GM18520 (cell line): Measurements from ENCODE around the gene HOXA3.

Source experiments
- ATAC-seq: cut with Tn5 transposase; IDR thresholded peaks from one replicate; pipeline ENCODE4 v1.9.1; 2021; ENCODE audit not compliant: unreplicated experiment

The HOXA3 gene

DNA sequence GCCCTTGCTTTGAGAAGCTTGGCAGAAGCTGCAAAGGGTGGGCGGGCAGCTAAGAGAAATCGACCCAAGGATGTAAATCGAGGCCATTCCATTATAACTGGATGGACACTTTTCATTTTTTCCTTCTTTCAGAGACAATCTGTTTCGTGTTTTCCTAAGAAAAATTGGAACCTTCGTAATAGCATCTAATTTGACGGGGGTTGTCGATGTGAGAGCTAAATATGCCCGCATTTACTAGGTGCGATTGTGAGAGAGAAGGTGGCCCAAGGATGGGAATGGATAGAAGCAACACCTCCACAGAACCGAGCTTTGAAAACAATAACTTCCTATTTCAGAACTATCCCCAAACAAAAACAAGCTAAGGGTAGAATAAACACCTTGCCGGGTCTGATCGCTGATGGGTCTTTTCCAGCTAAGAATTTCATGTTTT, 21.0 kb downstream of the HOXA3 start:
- no peak for ATAC-seq

DNA sequence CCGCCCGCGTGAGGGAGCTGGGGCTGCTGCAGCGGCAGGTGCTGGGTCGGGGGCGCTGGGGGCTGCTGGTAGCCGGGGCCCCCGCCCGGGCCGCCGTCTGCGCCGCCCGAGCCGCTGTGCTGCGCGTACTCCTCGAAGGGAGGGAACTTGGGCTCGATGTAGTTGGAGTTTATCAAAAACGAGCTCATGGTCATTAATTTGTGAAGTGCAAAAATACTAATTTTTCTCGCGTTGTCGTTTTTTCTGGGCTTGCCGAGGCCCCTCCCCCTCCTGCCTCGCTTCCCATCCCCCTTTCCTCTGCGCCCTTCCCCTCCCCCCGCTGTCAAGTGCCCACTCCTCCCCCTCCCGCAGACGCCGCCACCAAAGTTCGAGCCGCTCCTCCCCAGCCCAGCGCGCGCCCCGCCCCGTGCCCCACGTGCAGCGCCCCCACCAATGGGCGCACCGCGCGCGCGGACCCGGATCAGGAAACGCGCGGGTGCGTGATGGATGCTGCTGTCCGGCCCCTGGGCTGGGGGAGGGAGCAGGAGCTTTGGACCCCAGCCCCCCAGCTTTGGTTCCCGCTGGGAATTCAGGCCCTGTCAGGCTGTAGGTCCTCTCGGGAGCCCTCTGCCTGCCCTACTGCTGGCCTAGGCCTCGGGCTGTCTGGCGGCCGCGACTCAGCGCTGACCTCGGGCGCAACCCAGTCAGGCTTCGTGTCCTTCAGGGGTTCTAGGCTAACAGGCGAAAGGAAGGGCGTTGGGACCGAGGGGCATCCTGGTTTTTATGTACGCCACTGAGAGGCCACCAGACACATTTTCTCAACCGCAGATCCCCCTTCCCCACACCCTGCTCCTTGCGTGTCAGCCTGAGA, 21.6 kb downstream of the HOXA3 start, which contains the start of gene HOXA4:
TSS of gene HOXA4 (minus strand) at position 218 of the 850 bp plus-strand sequence. CDS start at position 194, 24 bp downstream.
- no peak for ATAC-seq

DNA sequence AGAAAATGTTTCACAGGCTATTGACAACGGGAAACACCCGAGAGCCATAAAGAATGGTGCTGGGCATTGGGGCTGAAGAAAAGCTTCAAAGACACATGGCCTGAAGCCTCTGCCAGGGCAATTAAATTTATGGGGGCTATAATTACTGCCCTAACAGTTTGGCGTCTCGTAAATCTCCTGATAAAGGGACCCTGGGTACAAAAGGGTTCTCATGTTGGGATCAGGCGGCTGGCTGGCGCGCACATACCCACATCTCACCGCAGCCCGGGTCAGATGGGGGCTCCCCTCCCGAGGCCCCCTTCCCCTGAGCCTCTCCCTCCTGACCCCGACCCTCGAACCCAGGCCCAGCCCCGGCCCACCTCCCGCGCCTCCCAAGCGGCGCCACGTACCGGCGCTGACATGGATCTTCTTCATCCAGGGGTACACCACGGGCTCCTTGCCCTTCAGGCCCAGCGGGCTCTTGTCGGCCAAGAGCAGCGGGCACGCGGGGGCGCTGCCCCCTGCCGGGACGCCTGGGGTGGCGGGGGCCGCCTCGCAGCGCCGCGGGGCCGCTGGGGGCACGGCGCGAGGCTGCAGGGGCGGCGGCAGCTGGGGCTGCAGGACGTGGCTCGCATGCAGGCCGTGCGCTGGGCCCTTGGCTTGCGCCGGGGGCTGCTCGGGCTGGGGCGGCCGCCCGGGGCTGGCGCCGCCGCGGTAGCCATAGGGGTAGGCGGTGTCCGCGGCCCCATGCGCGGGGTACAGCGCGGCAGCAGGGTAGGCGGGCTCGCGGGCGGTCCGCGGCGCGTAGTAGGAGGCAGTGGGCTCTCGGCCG, 22.4 kb downstream of the HOXA3 start:
- ATAC-seq = no peak

DNA sequence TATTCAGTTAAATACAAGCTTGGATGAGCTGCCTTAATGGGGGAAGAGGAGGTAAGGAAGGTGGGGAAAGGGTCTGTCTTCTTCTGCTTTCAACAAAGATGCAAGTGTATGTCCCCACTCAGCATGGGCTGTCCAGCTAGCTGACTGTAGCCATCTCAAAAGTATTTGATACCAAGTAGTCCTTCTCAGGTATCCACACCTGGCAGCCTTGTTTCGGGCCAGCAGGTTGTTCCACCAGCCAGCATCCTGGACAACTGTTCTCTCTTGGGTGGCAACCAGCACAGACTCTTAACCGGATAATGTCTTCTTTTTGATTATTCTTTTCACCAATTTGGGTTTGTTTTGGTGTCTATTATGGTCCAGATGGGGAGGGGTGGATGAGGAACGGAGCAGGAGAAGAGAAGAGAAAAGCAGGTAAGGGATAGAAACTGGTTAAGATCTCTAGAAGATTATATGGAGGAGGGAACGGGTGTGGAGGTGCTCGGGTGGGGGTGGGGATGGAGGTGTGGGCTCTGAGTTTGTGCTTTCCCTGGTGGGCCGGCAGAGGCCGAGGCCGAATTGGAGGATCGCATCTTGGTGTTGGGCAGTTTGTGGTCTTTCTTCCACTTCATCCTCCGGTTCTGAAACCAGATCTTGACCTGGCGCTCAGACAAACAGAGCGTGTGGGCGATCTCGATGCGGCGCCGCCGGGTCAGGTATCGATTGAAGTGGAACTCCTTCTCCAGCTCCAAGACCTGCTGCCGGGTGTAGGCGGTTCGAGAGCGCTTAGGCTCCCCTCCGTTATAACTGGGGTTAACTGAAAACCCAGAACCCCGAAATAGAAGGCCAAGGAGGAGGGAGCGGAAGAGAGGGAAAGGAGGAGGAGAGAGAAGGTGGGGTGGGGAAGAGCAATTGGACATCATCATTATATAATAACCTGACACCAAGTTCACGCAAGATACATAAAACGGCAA, 23.3 kb downstream of the HOXA3 start:
- ATAC-seq = no peak

DNA sequence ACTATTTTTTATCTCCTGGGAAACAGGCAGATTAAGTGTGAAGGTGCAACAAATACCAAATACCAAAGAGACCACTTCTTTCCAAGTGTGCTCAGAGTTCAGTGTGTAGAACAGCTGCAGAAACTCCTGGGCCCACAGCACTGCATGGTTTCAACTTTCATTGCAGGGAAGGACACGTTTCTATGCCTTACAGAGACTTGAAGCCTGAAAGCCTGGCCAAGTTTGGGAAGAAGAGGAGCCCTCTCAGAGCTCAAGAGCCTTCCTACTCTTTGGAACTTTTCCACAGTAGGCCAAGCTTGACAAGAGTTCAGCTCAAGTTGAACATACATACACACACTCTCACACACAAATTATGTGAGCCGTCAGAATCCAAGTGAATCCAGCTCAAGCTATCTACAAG, 24.3 kb downstream of the HOXA3 start:
- no peak for ATAC-seq

DNA sequence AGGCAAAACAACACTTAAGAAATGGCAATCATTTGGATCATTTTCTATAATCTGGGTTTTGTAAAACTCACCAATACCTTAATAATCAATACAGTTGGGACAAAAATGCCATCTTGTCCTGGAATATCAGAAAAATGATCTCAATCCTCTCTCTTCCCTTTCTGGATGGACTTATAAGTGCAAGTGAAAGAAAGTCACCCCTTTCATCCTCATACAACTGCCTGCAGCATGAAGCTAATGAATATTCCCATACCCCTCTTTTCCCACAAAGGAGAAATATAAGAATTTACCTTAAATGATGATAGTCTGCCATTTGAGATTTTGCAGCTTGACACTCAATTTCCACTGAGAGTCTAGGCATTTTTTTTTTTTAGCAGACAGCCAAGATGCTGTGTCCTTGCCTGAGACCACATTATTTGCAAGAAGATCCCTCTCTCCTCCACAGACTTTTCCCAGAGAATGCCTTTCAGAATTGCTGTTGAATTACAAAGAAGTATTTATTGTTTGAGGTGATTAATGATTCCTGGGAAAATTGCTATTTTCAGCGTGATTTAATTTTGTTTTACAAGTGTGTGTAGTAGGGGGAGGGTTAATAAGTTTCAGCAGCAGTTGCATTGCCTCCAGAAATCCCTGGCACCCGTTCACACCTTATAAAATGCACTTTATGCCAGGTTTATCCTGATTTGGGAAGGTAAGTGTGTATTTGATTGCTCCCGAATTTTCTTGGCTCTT, 25.6 kb downstream of the HOXA3 start:
- ATAC-seq = no peak

DNA sequence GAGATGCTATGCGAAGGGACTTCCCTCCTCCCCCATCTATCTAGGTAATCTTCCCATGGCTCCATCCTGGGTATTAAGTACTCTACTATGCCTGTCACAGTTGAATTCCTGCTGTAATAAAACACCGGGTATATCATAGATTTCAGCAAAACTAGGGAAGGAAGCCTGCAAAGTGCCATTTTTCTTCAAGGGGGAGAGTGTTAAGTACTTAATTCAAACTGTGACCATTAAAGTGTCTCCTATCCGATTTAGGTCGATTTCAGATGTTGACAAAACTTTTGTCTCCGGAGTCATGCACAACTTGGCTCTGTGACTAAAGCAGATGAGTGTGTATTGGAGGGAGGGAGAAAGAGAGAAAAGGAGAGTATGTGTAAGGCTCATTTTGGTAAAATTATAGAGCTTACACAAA, 26.4 kb downstream of the HOXA3 start:
- ATAC-seq = no peak

DNA sequence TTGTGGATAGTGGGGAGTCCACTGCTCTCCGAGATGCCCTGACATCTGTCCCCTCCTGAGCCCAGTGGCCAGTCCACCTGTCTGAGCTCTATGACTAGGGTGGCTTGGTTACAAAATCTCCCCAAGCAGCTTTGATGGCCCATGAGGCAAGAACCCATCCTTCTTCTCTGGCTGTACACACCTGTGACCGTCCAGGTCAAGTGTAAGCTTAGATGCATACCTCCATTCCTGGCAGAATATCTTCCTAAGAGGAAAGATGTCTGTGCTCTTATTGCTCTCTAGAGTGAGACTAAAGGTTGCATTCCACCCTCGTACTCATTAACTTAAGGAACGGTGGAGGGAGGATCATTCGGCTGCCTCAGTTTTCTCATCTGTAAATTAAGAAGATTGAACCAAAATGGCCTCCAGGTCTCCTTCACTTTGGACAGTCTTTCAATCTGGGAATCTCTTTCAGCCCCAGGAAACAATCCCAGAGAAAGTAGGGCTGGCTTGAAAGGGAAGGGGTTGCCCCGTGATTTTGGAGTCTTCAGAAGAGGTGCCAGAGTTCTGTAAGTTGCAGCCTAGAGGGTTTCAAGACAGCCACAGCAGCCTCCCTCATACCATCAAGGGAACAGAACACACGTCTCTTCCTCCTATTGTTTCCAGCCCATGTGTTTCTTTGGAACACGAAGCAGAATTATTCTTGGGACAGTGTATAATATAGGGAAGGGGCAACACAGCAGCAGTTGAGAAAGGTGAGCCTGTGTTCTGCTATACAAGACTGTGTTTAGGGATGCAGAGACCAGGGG, 27.3 kb downstream of the HOXA3 start:
- ATAC-seq = no peak

DNA sequence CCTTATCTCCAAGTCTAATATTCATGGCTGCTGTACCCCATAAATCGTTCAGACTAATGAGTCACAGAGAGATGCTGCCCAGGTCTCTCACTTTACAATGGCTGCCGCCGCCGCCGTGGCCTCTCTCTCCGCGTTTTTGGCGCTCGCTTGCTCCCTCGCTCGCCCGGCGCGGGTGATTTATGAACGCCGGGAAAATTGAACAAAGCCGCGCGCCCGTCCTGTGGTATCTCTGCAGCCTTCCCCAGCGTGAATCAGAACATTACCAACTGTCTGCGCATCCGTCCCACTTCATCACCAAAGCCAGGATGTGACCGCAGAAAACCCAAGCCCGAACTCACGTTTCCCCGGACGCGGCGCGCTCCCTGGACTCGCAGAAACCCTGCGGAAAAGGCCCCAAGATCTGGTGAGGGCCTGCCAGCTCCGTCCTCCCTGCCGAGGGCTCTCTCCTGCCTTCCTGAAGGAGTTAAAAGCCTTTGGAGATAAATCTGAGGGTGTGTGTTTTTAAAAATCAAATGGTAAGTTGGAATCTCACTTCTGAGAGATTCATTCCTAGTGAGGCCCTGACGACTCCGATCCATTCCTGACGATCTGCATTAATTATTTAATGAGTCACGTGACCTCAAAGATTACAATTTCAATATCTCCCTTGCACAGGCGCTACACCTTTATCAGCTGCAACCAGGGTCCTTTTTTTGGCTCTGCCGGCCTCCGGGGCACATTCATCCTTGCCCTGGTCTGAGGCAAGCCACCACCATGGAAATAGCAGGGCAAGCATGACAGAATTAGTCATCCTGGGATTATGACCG, 28.1 kb downstream of the HOXA3 start:
- no peak for ATAC-seq

DNA sequence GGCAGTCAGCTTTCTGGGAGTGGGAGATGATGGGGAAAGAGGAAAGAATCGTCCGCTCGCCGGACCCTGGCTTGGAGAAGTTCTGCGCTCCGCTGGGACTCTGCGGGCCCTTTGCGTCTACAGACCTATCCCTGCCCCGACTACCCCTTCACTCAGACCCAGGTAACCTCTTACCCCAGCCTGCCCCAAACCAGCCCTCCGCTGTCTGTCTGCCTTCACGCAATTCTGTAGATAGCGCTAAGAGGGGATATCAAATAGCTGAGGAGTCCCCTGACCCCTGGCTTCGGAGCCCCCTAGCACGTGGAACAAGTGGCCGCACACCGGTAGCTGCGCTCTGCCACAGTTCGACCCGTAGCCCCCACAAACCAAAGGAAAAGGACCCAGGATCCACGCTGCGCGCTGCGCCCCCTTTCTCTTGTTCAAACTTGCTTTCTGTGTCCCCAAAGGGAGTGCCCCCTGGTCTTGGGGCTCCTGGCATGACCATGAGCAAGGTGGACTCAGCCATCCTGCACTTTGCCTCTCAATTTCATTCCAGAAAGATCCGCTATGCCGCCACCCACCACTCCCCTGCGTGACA, 28.8 kb downstream of the HOXA3 start:
- ATAC-seq = no peak

DNA sequence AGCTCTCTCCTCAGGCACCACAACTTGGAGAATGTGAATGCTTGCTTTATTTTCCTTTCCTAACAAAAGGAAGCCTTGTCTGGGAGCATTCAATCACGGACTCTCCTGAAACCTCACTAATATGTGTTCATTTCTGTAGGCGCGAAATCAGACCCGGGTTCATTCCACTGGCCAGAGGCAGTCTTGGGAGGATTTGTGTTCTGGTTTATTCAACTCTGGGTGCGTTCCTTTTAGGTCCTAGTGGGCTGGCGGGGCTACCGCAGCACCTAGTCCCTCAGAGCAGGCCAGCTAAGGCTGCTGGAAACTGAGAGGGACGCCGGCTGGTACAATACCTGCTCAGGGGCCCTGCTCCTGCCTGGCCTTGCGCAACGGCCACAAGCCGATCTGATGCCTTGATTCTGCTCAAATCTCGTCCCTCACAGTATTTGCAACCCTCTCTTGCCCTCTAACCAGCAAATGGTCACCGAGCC, 29.3 kb downstream of the HOXA3 start:
- no peak for ATAC-seq

DNA sequence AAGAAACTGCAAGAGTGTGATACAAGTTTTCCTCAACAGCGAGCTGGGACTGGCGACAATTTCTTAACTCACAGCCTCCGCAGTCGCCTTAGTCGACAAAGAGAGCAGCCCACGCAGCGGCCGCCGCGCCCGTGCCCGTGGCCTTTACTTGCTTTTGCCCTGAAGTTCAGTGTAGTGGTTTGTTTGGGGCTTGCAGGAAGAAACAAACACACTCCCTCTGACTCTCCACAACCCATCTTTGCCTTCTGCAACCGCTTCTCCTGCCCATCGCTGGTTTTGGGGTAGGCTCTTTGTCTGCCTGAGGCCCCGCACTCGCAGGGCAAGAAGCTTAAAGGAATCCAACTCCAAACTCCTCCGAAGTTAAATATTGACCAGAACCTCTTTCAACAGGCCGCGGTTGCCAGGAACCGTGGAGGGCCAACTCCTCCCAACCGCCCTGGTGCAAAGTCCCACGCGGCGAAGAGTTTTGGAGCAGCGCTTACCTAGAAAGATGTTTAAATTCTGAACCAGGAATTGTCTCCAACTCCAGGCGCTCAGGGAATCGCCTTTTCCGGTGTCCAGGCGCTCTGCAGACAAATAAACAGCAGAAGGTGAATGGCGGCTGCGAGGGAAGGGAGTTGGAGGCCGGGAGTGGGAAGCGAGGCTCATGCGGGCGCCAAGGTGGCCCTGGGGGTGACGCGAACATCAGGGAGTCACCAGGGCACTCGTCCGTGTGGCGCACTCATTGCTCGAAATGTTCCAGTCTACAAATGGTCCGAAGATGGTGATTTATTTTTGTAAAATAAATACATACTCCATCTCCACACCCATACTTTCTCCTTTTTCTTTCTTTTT, 30.1 kb downstream of the HOXA3 start:
- ATAC-seq = no peak

DNA sequence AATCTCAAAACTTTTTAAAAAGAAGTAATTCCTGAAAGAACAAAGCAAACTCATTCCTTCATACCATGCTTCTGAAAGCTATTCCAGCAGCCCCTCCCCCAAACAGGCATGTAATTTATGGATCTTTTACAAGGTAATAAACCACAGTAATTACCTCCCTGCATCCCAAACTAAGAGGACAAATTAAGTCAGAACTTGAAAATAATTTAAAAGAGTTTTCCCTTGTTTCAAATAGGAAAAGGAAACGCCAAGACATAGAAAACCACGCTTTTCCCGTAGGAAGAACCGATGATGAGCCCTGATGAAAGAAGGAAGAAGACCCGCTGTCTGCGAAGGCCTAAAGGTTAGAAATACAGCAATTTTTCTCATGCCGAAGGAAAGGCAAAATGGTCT, 30.7 kb downstream of the HOXA3 start:
- no peak for ATAC-seq

DNA sequence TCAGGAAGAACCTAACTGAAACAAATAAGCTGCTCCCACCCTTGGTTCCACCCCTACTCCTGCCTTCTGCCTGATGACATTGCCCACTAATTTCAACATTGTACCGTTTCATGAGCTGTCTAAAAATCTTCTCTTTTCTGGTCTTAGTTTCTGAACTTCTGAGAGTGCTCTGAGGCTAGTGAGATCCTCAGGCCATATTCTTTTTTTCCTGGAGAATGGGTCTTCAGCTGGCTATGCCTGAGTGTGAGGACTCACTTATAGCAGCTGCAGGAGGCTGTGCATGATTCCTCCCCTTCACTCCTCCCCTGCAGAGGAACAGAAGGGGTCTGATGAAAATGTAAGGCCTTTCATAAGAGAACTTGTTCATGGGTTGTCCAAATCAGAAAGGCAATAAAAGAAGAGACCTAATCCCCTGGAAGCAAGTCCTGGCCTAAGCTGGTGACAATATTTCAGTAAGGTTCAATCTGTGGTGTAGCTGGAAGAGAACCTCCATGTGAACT, 32.9 kb downstream of the HOXA3 start:
- ATAC-seq = no peak

DNA sequence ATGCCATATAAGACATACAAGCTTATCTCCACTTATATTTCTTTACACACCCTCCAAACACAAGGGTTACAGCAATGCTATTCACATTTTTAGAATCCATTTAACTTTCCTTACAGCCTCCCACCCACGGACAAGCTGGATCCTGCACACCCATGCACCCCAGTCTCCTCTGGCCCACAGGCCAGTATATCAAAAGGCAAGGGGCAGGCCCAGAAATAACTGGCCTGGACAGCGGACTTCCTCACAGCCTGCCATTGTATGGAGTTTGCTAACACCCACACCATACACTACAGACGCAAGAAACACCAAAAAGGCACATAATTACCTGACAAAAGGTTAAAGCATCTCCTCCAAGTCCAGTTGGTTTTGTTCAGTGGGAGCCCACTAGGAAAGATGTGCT, 33.8 kb downstream of the HOXA3 start:
- no peak for ATAC-seq

DNA sequence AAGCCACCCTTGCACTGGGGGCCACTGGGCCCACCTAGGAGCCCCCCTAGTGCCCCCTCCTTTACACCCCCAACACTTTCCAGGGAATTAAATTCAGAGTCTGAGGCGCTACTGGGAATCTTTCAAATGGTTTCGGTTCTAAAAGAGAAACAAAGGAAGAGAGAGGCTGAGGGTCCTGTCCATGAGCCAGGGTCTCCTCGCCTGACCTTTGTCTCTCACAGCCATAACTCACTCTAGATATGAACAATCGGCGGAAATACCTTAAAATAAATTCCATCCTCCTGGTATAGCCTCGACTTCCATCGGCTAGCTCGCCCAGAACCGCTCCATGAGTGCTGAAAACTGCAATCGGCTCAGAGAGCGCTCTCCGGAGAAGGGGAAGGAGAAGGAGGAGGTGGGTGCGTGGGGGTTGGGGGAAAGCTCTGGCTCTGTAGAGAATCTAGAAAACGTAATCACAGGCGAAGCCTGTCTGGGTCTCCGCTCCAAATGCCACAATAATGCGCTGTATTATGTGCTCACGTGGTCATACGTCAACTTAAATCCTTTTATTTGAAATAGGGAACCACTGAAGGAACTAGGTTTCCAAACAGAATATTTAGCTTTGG, 34.4 kb downstream of the HOXA3 start:
- ATAC-seq = no peak
